Measurements from ENCODE around the gene DNAJC18.

DNA sequence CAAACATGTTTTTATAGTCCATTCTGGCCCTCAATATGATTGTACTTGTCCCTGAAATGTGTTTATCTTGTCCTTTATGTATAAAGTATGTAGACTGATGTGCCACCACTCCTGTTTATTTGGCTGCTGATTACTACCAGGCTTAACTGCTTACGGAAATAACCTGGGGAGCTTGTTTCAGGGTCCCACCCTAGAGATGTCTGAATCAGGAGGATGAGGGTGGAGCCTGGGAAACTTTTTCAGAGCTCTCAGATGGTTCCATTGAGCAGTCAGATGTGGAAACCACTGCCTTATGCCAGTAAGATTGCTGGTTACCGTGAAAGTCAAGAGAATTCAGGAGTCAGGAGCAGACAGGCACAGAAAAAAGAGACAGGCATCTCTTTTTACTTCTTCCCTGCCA lies 75.4 kb downstream of the DNAJC18 start:
- TF ChIP-seq, protein P1, sequence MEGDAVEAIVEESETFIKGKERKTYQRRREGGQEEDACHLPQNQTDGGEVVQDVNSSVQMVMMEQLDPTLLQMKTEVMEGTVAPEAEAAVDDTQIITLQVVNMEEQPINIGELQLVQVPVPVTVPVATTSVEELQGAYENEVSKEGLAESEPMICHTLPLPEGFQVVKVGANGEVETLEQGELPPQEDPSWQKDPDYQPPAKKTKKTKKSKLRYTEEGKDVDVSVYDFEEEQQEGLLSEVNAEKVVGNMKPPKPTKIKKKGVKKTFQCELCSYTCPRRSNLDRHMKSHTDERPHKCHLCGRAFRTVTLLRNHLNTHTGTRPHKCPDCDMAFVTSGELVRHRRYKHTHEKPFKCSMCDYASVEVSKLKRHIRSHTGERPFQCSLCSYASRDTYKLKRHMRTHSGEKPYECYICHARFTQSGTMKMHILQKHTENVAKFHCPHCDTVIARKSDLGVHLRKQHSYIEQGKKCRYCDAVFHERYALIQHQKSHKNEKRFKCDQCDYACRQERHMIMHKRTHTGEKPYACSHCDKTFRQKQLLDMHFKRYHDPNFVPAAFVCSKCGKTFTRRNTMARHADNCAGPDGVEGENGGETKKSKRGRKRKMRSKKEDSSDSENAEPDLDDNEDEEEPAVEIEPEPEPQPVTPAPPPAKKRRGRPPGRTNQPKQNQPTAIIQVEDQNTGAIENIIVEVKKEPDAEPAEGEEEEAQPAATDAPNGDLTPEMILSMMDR (IDR thresholded peaks at IDR 0.05), result no peak
- TF ChIP-seq POLR2A (IDR thresholded peaks at IDR 0.05), result no peak
